HG02571 (cell line): ENCODE measurements around the gene GALR3.
"Not testable (repeated sequence)": the region's sequence is repeated elsewhere in the genome, so short reads cannot be mapped to it uniquely, and the experiment has no call there.

Experiments used
- ATAC-seq: cut with Tn5 transposase; IDR thresholded peaks from one replicate; pipeline ENCODE4 v1.9.1; 2021; ENCODE audit warnings: mild to moderate bottlenecking, moderate library complexity; ENCODE audit not compliant: unreplicated experiment

The GALR3 gene

GRCh38 chr22:37823134-37823985 is at the start of gene GALR3:
GALR3 (plus strand) TSS chr22:37823382; CDS start chr22:37823407, 25 bp downstream.
- no peak for ATAC-seq

- ATAC-seq = no peak
These were observed 48.5 kb upstream of the GALR3 start for GRCh38 chr22:37774728-37775127.

- no peak for ATAC-seq
These were observed 47.2 kb upstream of the GALR3 start for GRCh38 chr22:37775785-37776638.

GRCh38 chr22:37776639-37777005 is 46.6 kb upstream of the GALR3 start:
- ATAC-seq = no peak

- no peak for ATAC-seq
These were observed 46.0 kb upstream of the GALR3 start for GRCh38 chr22:37777122-37777687.

- no peak for ATAC-seq
These were observed 44.7 kb upstream of the GALR3 start for GRCh38 chr22:37778370-37779009.

- no peak for ATAC-seq
These were observed 41.6 kb upstream of the GALR3 start for GRCh38 chr22:37781434-37782059.

- ATAC-seq = no peak
These were observed 40.6 kb upstream of the GALR3 start for GRCh38 chr22:37782340-37783168.

- no peak for ATAC-seq
These were observed 38.2 kb upstream of the GALR3 start for GRCh38 chr22:37784829-37785495.

- ATAC-seq = no peak
These were observed 32.9 kb upstream of the GALR3 start for GRCh38 chr22:37790234-37790633.

- no peak for ATAC-seq
These were observed 30.7 kb upstream of the GALR3 start for GRCh38 chr22:37792494-37792893.

GRCh38 chr22:37794376-37794775 is 28.8 kb upstream of the GALR3 start:
- no peak for ATAC-seq

GRCh38 chr22:37796079-37796478 is 27.1 kb upstream of the GALR3 start:
- ATAC-seq = no peak

GRCh38 chr22:37797259-37797658 is 25.9 kb upstream of the GALR3 start:
- not testable (repeated sequence) for ATAC-seq

GRCh38 chr22:37797874-37798500 is 25.2 kb upstream of the GALR3 start:
- no peak for ATAC-seq

- ATAC-seq = not testable (repeated sequence)
These were observed 23.2 kb upstream of the GALR3 start for GRCh38 chr22:37799979-37800378.

- no peak for ATAC-seq
These were observed 21.3 kb upstream of the GALR3 start for GRCh38 chr22:37801946-37802309.

GRCh38 chr22:37802310-37803194 is 20.6 kb upstream of the GALR3 start:
- no peak for ATAC-seq
